ENCODE results near the gene FHOD3. TPM values are rescaled to one million over a fixed set of nuclear protein-coding genes. Genes with fewer than 3 reads are reported as not detected.
A peak's percentile ranks its signal among the peaks of the same experiment; 100 is the strongest.

The FHOD3 gene
- total and polyA plus RNA-seq, 9 of the 15 experiments (the other 6 are each of a cell fraction or from before 2014, with no cell fraction given): 0.11 TPM; not detected in 8

- H3K9me3 ChIP-seq (replicated peaks; ENCODE audit: control insufficient read depth, insufficient read depth, low read depth, low read length): no peaks in the 10 kb centered on the region
- 4% methylated on average over 2 of the region's 2 CpGs for WGBS (ENCODE audit: insufficient coverage, low coverage, missing lambda C conversion rate)
- no peak overlapping the region for H3K4me3 ChIP-seq
- H4K20me1 ChIP-seq (replicated peaks; ENCODE audit: control insufficient read depth, insufficient read depth, low read length): no peaks in the 10 kb centered on the region
- FAIRE-seq (no peak), DNase-seq (ENCODE audit: extremely low read depth in 1 of 4, low spot score in 3 of 4) (no peak), ATAC-seq (no peak)
- H3K27ac ChIP-seq (ENCODE audit: extremely low read depth, low read depth, low read length): no peak overlapping the region
- no peak overlapping the region for H3K9ac ChIP-seq (ENCODE audit: insufficient read depth in 1 of 2, low read depth in 2 of 2, low read length in 2 of 2)
- H3K27me3 ChIP-seq (ENCODE audit: control insufficient read depth in 2 of 2, insufficient read depth in 2 of 2, low read length in 2 of 2): peaks cover 2 to 21% of the 10 kb centered on the region in 2 experiments; a peak in 3 of 5 replicates
- in situ Hi-C loops (cut with MboI) (no loop called here), intact Hi-C loops (cut with micrococcal nuclease) (no loop called here)
- no peak overlapping the region for H2AFZ ChIP-seq (ENCODE audit: low read depth, low read length)
- ChIA-PET CTCF (ENCODE audit: low intra/inter-chr PET ratio) (no interaction called here), POLR2A (no interaction called here)
- H3K36me3 ChIP-seq (ENCODE audit: control insufficient read depth, insufficient read depth, low read length): no peaks in the 10 kb centered on the region
- no peaks in the 10 kb centered on the region for H3K79me2 ChIP-seq (ENCODE audit: control insufficient read depth, insufficient read depth, low read length)
- no peak overlapping the region for H3K4me2 ChIP-seq (ENCODE audit: insufficient read depth, low read length)
- TF ChIP-seq MEIS2 (IDR thresholded peaks at IDR 0.05; ENCODE audit: partially characterized antibody): peak; percentile 14
- TF ChIP-seq, protein P1, sequence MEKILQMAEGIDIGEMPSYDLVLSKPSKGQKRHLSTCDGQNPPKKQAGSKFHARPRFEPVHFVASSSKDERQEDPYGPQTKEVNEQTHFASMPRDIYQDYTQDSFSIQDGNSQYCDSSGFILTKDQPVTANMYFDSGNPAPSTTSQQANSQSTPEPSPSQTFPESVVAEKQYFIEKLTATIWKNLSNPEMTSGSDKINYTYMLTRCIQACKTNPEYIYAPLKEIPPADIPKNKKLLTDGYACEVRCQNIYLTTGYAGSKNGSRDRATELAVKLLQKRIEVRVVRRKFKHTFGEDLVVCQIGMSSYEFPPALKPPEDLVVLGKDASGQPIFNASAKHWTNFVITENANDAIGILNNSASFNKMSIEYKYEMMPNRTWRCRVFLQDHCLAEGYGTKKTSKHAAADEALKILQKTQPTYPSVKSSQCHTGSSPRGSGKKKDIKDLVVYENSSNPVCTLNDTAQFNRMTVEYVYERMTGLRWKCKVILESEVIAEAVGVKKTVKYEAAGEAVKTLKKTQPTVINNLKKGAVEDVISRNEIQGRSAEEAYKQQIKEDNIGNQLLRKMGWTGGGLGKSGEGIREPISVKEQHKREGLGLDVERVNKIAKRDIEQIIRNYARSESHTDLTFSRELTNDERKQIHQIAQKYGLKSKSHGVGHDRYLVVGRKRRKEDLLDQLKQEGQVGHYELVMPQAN (IDR thresholded peaks at IDR 0.05; ENCODE audit: borderline replicate concordance): no peak
- no peaks in the 10 kb centered on the region for H3K9me1 ChIP-seq (ENCODE audit: control insufficient read depth, insufficient read depth, low read length)
- no peaks in the 10 kb centered on the region for H3K4me1 ChIP-seq (replicated peaks in 1 of 2; ENCODE audit: control insufficient read depth in 2 of 2, insufficient read depth in 2 of 2, low read length in 2 of 2)
- BruUV-seq (replicated peaks): no TSS peak
These were observed 80.7 kb downstream of the FHOD3 start for GRCh38 chr18:36378205-36378604.

GRCh38 chr18:36379435-36379984 is 82.0 kb downstream of the FHOD3 start:
- no peak overlapping the region for H3K27ac ChIP-seq (ENCODE audit: extremely low read depth, low read depth, low read length)
- in situ Hi-C loops (cut with MboI): no loop called here
- no peaks in the 10 kb centered on the region for H3K36me3 ChIP-seq (ENCODE audit: control insufficient read depth, insufficient read depth, low read length)
- ATAC-seq: no peak
- intact Hi-C loops (cut with micrococcal nuclease): no loop called here
- no peak overlapping the region for H3K4me2 ChIP-seq (ENCODE audit: insufficient read depth, low read length)
- 0% methylated on average over 2 of the region's 2 CpGs for WGBS (ENCODE audit: insufficient coverage, low coverage, missing lambda C conversion rate)
- ChIA-PET CTCF (ENCODE audit: low intra/inter-chr PET ratio) (no interaction called here), POLR2A (no interaction called here)
- H3K27me3 ChIP-seq (ENCODE audit: control insufficient read depth in 2 of 2, insufficient read depth in 2 of 2, low read length in 2 of 2): peaks cover 0 to 21% of the 10 kb centered on the region in 2 experiments; a peak in 2 of 5 replicates
- H3K4me1 ChIP-seq (replicated peaks in 1 of 2; ENCODE audit: control insufficient read depth in 2 of 2, insufficient read depth in 2 of 2, low read length in 2 of 2): no peaks in the 10 kb centered on the region
- no peak overlapping the region for H3K4me3 ChIP-seq
- H4K20me1 ChIP-seq (replicated peaks; ENCODE audit: control insufficient read depth, insufficient read depth, low read length): no peaks in the 10 kb centered on the region
- H3K9ac ChIP-seq (ENCODE audit: insufficient read depth in 1 of 2, low read depth in 2 of 2, low read length in 2 of 2): no peak overlapping the region
- no peak overlapping the region for H2AFZ ChIP-seq (ENCODE audit: low read depth, low read length)
- FAIRE-seq: no peak
- H3K9me3 ChIP-seq (replicated peaks; ENCODE audit: control insufficient read depth, insufficient read depth, low read depth, low read length): no peaks in the 10 kb centered on the region
- no peak for DNase-seq (ENCODE audit: extremely low read depth in 1 of 4, low spot score in 3 of 4)
- BruUV-seq (replicated peaks): no TSS peak
- no peaks in the 10 kb centered on the region for H3K79me2 ChIP-seq (ENCODE audit: control insufficient read depth, insufficient read depth, low read length)
- H3K9me1 ChIP-seq (ENCODE audit: control insufficient read depth, insufficient read depth, low read length): no peaks in the 10 kb centered on the region
- TF ChIP-seq, protein P2, sequence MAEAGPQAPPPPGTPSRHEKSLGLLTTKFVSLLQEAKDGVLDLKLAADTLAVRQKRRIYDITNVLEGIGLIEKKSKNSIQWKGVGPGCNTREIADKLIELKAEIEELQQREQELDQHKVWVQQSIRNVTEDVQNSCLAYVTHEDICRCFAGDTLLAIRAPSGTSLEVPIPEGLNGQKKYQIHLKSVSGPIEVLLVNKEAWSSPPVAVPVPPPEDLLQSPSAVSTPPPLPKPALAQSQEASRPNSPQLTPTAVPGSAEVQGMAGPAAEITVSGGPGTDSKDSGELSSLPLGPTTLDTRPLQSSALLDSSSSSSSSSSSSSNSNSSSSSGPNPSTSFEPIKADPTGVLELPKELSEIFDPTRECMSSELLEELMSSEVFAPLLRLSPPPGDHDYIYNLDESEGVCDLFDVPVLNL (CRISPR knock-in tag; IDR thresholded peaks at IDR 0.05; ENCODE audit: low read depth): no peak
- no peak for TF ChIP-seq ZNF644 (tag; IDR thresholded peaks at IDR 0.05; ENCODE audit: low read depth)
- TF ChIP-seq SREBF2 (CRISPR knock-in tag; IDR thresholded peaks at IDR 0.05): no peak
- no peak for TF ChIP-seq MTA1 (IDR thresholded peaks at IDR 0.05; ENCODE audit: borderline replicate concordance)
- TF ChIP-seq SREBF1 (IDR thresholded peaks at IDR 0.05; ENCODE audit: borderline replicate concordance, low read depth, low read length): no peak
- peak; percentile 25; the same call in 1 of the 2 replicates for TF ChIP-seq SOX6 (IDR thresholded peaks at IDR 0.05)
- TF ChIP-seq EZH2 (IDR thresholded peaks at IDR 0.05; ENCODE audit: borderline replicate concordance, low read depth, low read length): no peak
- no peak for TF ChIP-seq MAZ (CRISPR knock-in tag; conservative IDR thresholded peaks at IDR 0.05 in 1 of 2, IDR thresholded peaks at IDR 0.05 in 1 of 2)
- no peak for TF ChIP-seq EGR1 (conservative IDR thresholded peaks at IDR 0.05)
- TF ChIP-seq ETS2 (tag; IDR thresholded peaks at IDR 0.05; ENCODE audit: borderline replicate concordance, poor library complexity, severe bottlenecking): no peak

Measured in K562 (cell line).